Stimulated activated CD4-positive, alpha-beta T cell treated with anti-CD3 and anti-CD28 coated beads, Interleukin-15, amount 100 ng/mL, for 24 hours (primary cell): ENCODE data around the gene SEL1L.
"Not testable (repeated sequence)": the region's sequence is repeated elsewhere in the genome, so short reads cannot be mapped to it uniquely, and the experiment has no call there.

ENCODE experiments used
- DNase-seq: peaks from one replicate; pipeline ENCODE4 v3.0.0-alpha.2; 2020

Gene SEL1L

GRCh38 chr14:81533536-81534343 is at the start of gene SEL1L:
TSS of gene SEL1L (minus strand) at chr14:81533853. CDS start at chr14:81533744, 109 bp downstream.
- peak; percentile 100 for DNase-seq

GRCh38 chr14:81582420-81582819 is 48.8 kb upstream of the SEL1L start:
- DNase-seq: no peak

- no peak for DNase-seq
Observed at GRCh38 chr14:81579115-81579514, 45.5 kb upstream of the SEL1L start.

- no peak for DNase-seq
Observed at GRCh38 chr14:81571437-81571836, 37.8 kb upstream of the SEL1L start.

- no peak for DNase-seq
Observed at GRCh38 chr14:81567302-81567701, 33.6 kb upstream of the SEL1L start.

GRCh38 chr14:81565441-81566290 is 32.0 kb upstream of the SEL1L start:
- peak; percentile 20 for DNase-seq

GRCh38 chr14:81562818-81563217 is 29.2 kb upstream of the SEL1L start:
- DNase-seq: no peak

GRCh38 chr14:81561084-81561775 is 27.6 kb upstream of the SEL1L start:
- no peak for DNase-seq

GRCh38 chr14:81559385-81559784 is 25.7 kb upstream of the SEL1L start:
- DNase-seq: no peak

GRCh38 chr14:81557146-81557545 is 23.5 kb upstream of the SEL1L start:
- DNase-seq: no peak

GRCh38 chr14:81555684-81556083 is 22.0 kb upstream of the SEL1L start:
- DNase-seq: no peak

GRCh38 chr14:81555051-81555450 is 21.4 kb upstream of the SEL1L start:
- DNase-seq: no peak

GRCh38 chr14:81551471-81551870 is 17.8 kb upstream of the SEL1L start:
- no peak for DNase-seq

- DNase-seq: no peak
Observed at GRCh38 chr14:81550001-81550637, 16.5 kb upstream of the SEL1L start.

GRCh38 chr14:81541206-81541605 is 7.6 kb upstream of the SEL1L start:
- not testable (repeated sequence) for DNase-seq

- DNase-seq: no peak
Observed at GRCh38 chr14:81537193-81537592, 3.5 kb upstream of the SEL1L start.

GRCh38 chr14:81536241-81536771 is 2.7 kb upstream of the SEL1L start:
- DNase-seq: no peak

- DNase-seq: no peak
Observed at GRCh38 chr14:81535396-81536164, 1.9 kb upstream of the SEL1L start.

- no peak for DNase-seq
Observed at GRCh38 chr14:81534510-81535074, 939 bp upstream of the SEL1L start.

- DNase-seq: no peak
Observed at GRCh38 chr14:81533212-81533535, 479 bp downstream of the SEL1L start.

GRCh38 chr14:81529391-81529790 is 4.3 kb downstream of the SEL1L start:
- no peak for DNase-seq

- DNase-seq: no peak
Observed at GRCh38 chr14:81525129-81525528, 8.5 kb downstream of the SEL1L start.
